Stimulated activated naive CD8-positive, alpha-beta T cell treated with anti-CD3 and anti-CD28 coated beads, Interleukin-15, amount 100 ng/mL, for 72 hours (primary cell): ENCODE data around the gene SLC8B1.

ENCODE experiments used
- ATAC-seq: fragments of 150-1000 bp; cut with Tn5 transposase; 2 replicates; pipeline ENCODE4 v1.10.0; 2021; ENCODE audit warnings: mild to moderate bottlenecking, moderate library complexity
- DNase-seq, 2 donors: peaks; one replicate each; pipeline ENCODE4 v3.0.0; 2021 to 2022
- H3K27ac Mint-ChIP-seq, 2 donors: one replicate each; pipeline ENCODE4 v1.8.0; 2022; ENCODE audit warnings: mild to moderate bottlenecking in 2 of 2, mixed read lengths in 2 of 2, moderate library complexity in 2 of 2
- H3K27me3 Mint-ChIP-seq: one replicate; pipeline ENCODE4 v1.8.0; 2022; ENCODE audit warnings: mixed read lengths
- H3K4me1 Mint-ChIP-seq: one replicate; pipeline ENCODE4 v1.8.0; 2022; ENCODE audit warnings: mild to moderate bottlenecking, mixed read lengths
- H3K4me3 Mint-ChIP-seq, 2 donors: one replicate each; pipeline ENCODE4 v1.8.0; 2022; ENCODE audit warnings: mild to moderate bottlenecking in 2 of 2, mixed read lengths in 2 of 2, moderate library complexity in 1 of 2
- H3K9me3 Mint-ChIP-seq, 2 donors: one replicate each; pipeline ENCODE4 v1.8.0; 2022; ENCODE audit warnings: mixed read lengths in 2 of 2

The SLC8B1 gene

DNA sequence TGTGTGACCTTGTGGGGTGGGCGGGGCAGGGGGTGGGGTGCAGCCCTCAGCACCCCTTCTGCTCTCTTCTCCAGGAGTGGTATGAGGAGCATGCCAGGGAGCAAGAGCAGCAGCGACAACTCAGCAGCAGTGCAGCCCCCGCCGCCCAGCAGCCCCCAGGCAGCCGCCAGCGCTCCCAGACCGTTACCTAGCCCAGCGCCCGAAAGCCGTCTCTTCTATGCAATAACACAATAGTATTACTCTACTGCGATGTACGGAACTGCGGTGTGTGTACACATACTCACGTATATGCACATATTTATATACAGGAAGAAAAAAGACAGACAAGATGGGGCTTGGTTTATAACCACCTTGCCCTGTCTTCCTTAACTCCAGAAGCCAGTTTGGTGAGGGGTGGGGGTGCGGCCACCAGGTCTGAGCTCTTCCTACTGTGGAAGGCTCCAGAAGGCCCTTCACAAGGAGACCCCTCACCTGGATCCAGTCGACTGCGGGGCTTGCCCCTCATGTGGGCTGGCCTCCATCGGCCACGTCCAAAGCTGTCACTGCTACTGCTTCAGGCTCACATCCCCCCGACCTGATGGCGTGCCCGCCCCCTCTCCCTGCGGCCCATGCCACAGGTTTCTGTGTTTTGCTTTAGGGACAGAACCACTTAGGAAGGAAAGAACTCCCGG lies 38.9 kb downstream of the SLC8B1 start:
- no peaks in the 10 kb centered on the region for H3K27me3 Mint-ChIP-seq

GRCh38 chr12:113293100-113293499 lies 41.8 kb downstream of the SLC8B1 start:
- ATAC-seq: no peak
- H3K4me3 Mint-ChIP-seq: no peak overlapping the region
- no peak for DNase-seq
- no peaks in the 10 kb centered on the region for H3K27me3 Mint-ChIP-seq
- H3K9me3 Mint-ChIP-seq: no peaks in the 10 kb centered on the region
- H3K27ac Mint-ChIP-seq: peak overlapping the region in 1 of 2 donors; percentile 80
- H3K4me1 Mint-ChIP-seq: no peaks in the 10 kb centered on the region

More for the DNA sequence above, 38.9 kb downstream of the SLC8B1 start:
- ATAC-seq (no peak), DNase-seq (no peak)
- Mint-ChIP-seq H3K4me3 (no peak overlapping the region), H3K27ac (no peak overlapping the region), H3K4me1 (no peaks in the 10 kb centered on the region), H3K9me3 (no peaks in the 10 kb centered on the region)

- DNase-seq: no peak
- Mint-ChIP-seq H3K27ac (peak overlapping the region in 1 of 2 donors; percentile 64), H3K4me3 (no peak overlapping the region), H3K9me3 (no peaks in the 10 kb centered on the region), H3K27me3 (no peaks in the 10 kb centered on the region), H3K4me1 (no peaks in the 10 kb centered on the region)
- no peak for ATAC-seq
Measured at GRCh38 chr12:113292547-113292946, 42.4 kb downstream of the SLC8B1 start.

GRCh38 chr12:113292091-113292490 lies 42.8 kb downstream of the SLC8B1 start:
- Mint-ChIP-seq H3K9me3 (no peaks in the 10 kb centered on the region), H3K4me3 (no peak overlapping the region), H3K27me3 (no peaks in the 10 kb centered on the region), H3K4me1 (no peaks in the 10 kb centered on the region), H3K27ac (no peak overlapping the region)
- DNase-seq: no peak
- ATAC-seq: no peak

GRCh38 chr12:113291586-113291985 lies 43.3 kb downstream of the SLC8B1 start:
- H3K27ac Mint-ChIP-seq: no peak overlapping the region

GRCh38 chr12:113290506-113290905 lies 44.4 kb downstream of the SLC8B1 start:
- H3K4me1 Mint-ChIP-seq: no peaks in the 10 kb centered on the region
- H3K9me3 Mint-ChIP-seq: no peaks in the 10 kb centered on the region
- no peaks in the 10 kb centered on the region for H3K27me3 Mint-ChIP-seq

More at GRCh38 chr12:113291586-113291985, 43.3 kb downstream of the SLC8B1 start:
- Mint-ChIP-seq H3K4me1 (no peaks in the 10 kb centered on the region), H3K9me3 (no peaks in the 10 kb centered on the region), H3K27me3 (no peaks in the 10 kb centered on the region), H3K4me3 (no peak overlapping the region)
- DNase-seq (no peak), ATAC-seq (no peak)

GRCh38 chr12:113289361-113289760 lies 45.5 kb downstream of the SLC8B1 start:
- Mint-ChIP-seq H3K9me3 (no peaks in the 10 kb centered on the region), H3K27ac (peak overlapping the region; percentile 7 to 25), H3K27me3 (no peaks in the 10 kb centered on the region), H3K4me1 (no peaks in the 10 kb centered on the region), H3K4me3 (no peak overlapping the region)
- no peak for ATAC-seq
- DNase-seq: no peak

More at GRCh38 chr12:113290506-113290905, 44.4 kb downstream of the SLC8B1 start:
- H3K27ac Mint-ChIP-seq: peak overlapping the region in 1 of 2 donors; percentile 76
- DNase-seq (no peak), ATAC-seq (no peak)
- no peak overlapping the region for H3K4me3 Mint-ChIP-seq

- no peaks in the 10 kb centered on the region for H3K4me1 Mint-ChIP-seq
- H3K4me3 Mint-ChIP-seq: no peak overlapping the region
- ATAC-seq: peak; percentile 39
- no peaks in the 10 kb centered on the region for H3K27me3 Mint-ChIP-seq
- no peak overlapping the region for H3K27ac Mint-ChIP-seq
- H3K9me3 Mint-ChIP-seq: no peaks in the 10 kb centered on the region
- no peak for DNase-seq
Measured at GRCh38 chr12:113287899-113288282, 47.0 kb downstream of the SLC8B1 start.

GRCh38 chr12:113287146-113287898 lies 47.6 kb downstream of the SLC8B1 start:
- Mint-ChIP-seq H3K27ac (no peak overlapping the region), H3K4me3 (no peak overlapping the region)

GRCh38 chr12:113286712-113287111 lies 48.2 kb downstream of the SLC8B1 start:
- Mint-ChIP-seq H3K27ac (peak overlapping the region in 1 of 2 donors; percentile 57), H3K9me3 (no peaks in the 10 kb centered on the region), H3K27me3 (no peaks in the 10 kb centered on the region), H3K4me1 (no peaks in the 10 kb centered on the region), H3K4me3 (no peak overlapping the region)
- ATAC-seq (no peak), DNase-seq (no peak)

More at GRCh38 chr12:113287146-113287898, 47.6 kb downstream of the SLC8B1 start:
- Mint-ChIP-seq H3K9me3 (no peaks in the 10 kb centered on the region), H3K4me1 (no peaks in the 10 kb centered on the region), H3K27me3 (no peaks in the 10 kb centered on the region)
- no peak for DNase-seq
- ATAC-seq: peak; percentile 55

- no peak overlapping the region for H3K4me3 Mint-ChIP-seq
Measured at GRCh38 chr12:113285679-113286610, 49.0 kb downstream of the SLC8B1 start.

GRCh38 chr12:113284751-113285150 lies 50.2 kb downstream of the SLC8B1 start:
- Mint-ChIP-seq H3K9me3 (no peaks in the 10 kb centered on the region), H3K27ac (peak overlapping the region in 1 of 2 donors; percentile 26), H3K4me1 (no peaks in the 10 kb centered on the region), H3K27me3 (no peaks in the 10 kb centered on the region), H3K4me3 (no peak overlapping the region)
- ATAC-seq (no peak), DNase-seq (no peak)

More at GRCh38 chr12:113285679-113286610, 49.0 kb downstream of the SLC8B1 start:
- Mint-ChIP-seq H3K4me1 (no peaks in the 10 kb centered on the region), H3K27ac (peak overlapping the region; percentile 28 to 69), H3K27me3 (no peaks in the 10 kb centered on the region), H3K9me3 (no peaks in the 10 kb centered on the region)
- no peak for DNase-seq
- ATAC-seq: no peak

DNA sequence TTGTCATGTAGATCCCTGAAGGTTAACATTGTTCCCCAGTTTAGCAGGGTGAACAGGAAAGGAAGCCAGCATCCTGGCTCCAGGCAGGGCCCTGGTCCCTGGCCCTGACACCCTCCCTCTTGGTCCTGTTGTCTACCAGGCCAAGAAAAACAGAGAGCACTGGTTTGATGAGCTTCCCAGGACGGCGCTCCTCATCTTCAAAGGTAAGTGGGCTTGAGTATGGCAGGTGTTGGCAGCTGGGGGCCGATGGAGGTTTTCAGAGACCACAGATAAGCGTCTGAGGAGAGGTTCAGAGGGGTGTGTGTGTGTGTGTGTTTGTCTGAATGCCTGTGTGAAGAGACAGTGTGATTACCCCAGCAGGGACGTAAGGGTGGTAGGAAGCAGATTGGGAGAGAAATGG lies 56.3 kb downstream of the SLC8B1 start:
- Mint-ChIP-seq H3K27ac (peak overlapping the region; percentile 30 to 47), H3K9me3 (no peaks in the 10 kb centered on the region), H3K4me1 (peaks cover 6% of the 10 kb centered on the region), H3K4me3 (no peak overlapping the region), H3K27me3 (no peaks in the 10 kb centered on the region)
- ATAC-seq (no peak), DNase-seq (no peak)

DNA sequence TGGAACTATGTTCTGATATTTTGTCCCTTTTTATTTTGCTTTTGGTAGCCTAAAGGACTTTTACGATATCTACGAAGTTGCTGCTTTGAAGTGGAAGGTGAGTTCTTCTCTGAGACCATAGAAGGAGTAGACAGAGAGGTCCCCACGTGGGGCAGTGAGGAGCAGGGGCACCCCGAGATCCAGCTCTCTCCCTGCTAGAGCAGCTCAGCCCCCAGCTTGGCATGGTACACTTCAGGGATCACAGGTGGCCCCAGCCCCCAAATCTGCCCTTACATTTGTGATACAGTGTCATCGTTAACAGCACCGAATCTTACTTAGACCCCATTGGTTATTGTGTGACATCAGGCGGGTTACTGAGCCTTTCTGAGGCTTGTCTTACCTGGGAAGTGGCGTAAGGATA lies 56.8 kb downstream of the SLC8B1 start:
- peaks cover 6% of the 10 kb centered on the region for H3K4me1 Mint-ChIP-seq
- no peaks in the 10 kb centered on the region for H3K27me3 Mint-ChIP-seq
- peak overlapping the region in 1 of 2 donors; percentile 86 for H3K27ac Mint-ChIP-seq
- H3K4me3 Mint-ChIP-seq: no peak overlapping the region
- no peaks in the 10 kb centered on the region for H3K9me3 Mint-ChIP-seq
- ATAC-seq (no peak), DNase-seq (no peak)

- no peaks in the 10 kb centered on the region for H3K27me3 Mint-ChIP-seq
- H3K4me3 Mint-ChIP-seq: no peak overlapping the region
- H3K9me3 Mint-ChIP-seq: no peaks in the 10 kb centered on the region
- DNase-seq (no peak), ATAC-seq (no peak)
- peaks cover 6% of the 10 kb centered on the region for H3K4me1 Mint-ChIP-seq
- peak overlapping the region in 1 of 2 donors; percentile 86 for H3K27ac Mint-ChIP-seq
Measured at GRCh38 chr12:113277511-113277910, 57.4 kb downstream of the SLC8B1 start.
